GM23248 (cell line): Measurements from ENCODE around the gene PKIG.

ENCODE experiments used
- EZH2 ChIP-seq: fragments of 200-600 bp; sonication (generic); IDR thresholded peaks from 2 replicates; pipeline ENCODE4 v1.6.1; 2018; ENCODE audit warnings: antibody characterized with exemption, mild to moderate bottlenecking; ENCODE audit not compliant: insufficient read depth, poor library complexity, severe bottlenecking
- EZH2phosphoT487 ChIP-seq: fragments of 200-600 bp; sonication (generic); IDR thresholded peaks from 2 replicates; pipeline ENCODE4 v1.6.1; 2018; ENCODE audit warnings: antibody characterized with exemption, moderate library complexity, mild to moderate bottlenecking, low read depth; ENCODE audit not compliant: insufficient read depth

DNA sequence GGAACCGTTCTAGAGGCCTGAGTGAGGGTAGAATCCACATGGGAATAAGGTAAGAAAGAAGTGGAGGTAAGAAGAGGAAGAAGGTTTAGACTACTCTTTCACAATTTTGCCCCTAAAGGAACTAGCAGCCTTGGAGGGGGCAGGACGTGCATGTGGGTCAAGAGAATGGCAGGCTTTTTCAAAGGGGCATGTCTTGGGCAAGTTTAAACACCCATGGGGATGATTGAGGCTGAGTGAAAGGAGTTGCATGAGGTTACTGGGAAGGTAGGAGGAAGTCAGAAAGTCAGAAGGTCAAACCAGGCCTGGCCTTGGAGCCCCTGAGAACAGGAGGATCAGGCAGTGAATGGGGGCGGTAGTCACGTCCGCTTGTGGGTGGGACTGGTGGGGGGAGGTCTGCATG, 58.9 kb downstream of the PKIG start:
- TF ChIP-seq EZH2phosphoT487 (no peak), EZH2 (no peak)
